ENCODE data around the gene UBR4. TPM values are rescaled to one million over a fixed set of nuclear protein-coding genes. Genes with fewer than 3 reads are reported as not detected.

The UBR4 gene
- total and polyA plus RNA-seq, 2 of the 8 experiments (the other 6 are each of a cell fraction or from before 2014, with no cell fraction given): 139 to 152 TPM

GRCh38 chr1:19163261-19163660 lies 46.8 kb downstream of the UBR4 start (continued):
- TF ChIP-seq CHD7 (IDR thresholded peaks at IDR 0.05; ENCODE audit: insufficient replicate concordance, low read length) (no peak), SUZ12 (IDR thresholded peaks at IDR 0.05; ENCODE audit: low read length) (no peak), KDM1A (IDR thresholded peaks at IDR 0.05; ENCODE audit: borderline replicate concordance, low read length) (no peak)
